ENCODE measurements around the gene IL1A. TPM values are rescaled to one million over a fixed set of nuclear protein-coding genes. Genes with fewer than 3 reads are reported as not detected.
A peak's percentile ranks its signal among the peaks of the same experiment; 100 is the strongest.

Gene IL1A
- polyA plus RNA-seq, 1 of the 3 experiments (the other 2 are of a cell fraction), result not detected

DNA sequence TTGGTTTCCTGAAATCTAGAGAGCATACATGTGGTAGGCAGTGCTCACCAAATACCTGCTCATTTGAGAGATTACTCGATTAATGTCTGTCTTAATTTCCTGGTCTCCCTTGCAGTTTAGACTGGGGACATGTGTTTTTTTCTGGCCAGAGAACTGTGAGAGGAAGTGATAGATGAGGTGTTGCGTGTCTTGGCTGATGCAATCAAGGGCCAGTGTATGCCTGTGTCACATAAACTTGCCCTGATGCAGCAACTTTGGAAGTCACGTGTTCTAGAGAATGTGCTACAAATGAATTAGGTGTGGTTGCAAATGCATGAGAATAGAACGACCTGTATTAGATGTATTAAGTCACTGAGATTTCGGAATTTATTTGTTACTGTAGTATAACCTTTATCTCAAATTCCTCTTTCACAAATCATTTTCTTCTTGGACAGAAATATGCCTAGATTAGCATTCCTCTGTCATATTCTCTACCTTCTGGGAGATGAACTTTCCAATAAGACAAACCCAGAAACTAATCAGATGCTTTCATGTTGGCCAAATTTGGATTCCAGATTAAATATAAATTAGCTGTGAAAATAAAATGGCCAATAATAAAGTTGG is 9.9 kb upstream of the IL1A start:
- 0 out of 4 replicates have a peak, but pooled peaks cover 0 to 3% of the 10 kb centered on the region in 2 experiments for H3K4me1 ChIP-seq (ENCODE audit: control insufficient read depth in 1 of 2, insufficient read depth in 2 of 2, low read depth in 1 of 2, low read length in 1 of 2)
- H3K9me2 ChIP-seq, result no peaks in the 10 kb centered on the region
- POLR2A ChIA-PET, result no interaction called here
- H3K79me2 ChIP-seq (ENCODE audit: insufficient read depth), result no peaks in the 10 kb centered on the region
- no peak overlapping the region for H3K9ac ChIP-seq
- no peak overlapping the region for H3K4me3 ChIP-seq (ENCODE audit: low read depth in 2 of 2, low read length in 1 of 2)
- no peaks in the 10 kb centered on the region for H3K9me3 ChIP-seq
- TF ChIP-seq POLR2AphosphoS5 (IDR thresholded peaks at IDR 0.05; ENCODE audit: low read depth, low read length), result no peak
- TF ChIP-seq GABPA (IDR thresholded peaks at IDR 0.05; ENCODE audit: low read depth), result no peak
- TF ChIP-seq, protein P1, sequence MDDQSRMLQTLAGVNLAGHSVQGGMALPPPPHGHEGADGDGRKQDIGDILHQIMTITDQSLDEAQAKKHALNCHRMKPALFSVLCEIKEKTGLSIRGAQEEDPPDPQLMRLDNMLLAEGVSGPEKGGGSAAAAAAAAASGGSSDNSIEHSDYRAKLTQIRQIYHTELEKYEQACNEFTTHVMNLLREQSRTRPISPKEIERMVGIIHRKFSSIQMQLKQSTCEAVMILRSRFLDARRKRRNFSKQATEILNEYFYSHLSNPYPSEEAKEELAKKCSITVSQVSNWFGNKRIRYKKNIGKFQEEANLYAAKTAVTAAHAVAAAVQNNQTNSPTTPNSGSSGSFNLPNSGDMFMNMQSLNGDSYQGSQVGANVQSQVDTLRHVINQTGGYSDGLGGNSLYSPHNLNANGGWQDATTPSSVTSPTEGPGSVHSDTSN (IDR thresholded peaks at IDR 0.05), result 0 out of 2 replicates have a peak, but pooled peaks have one; percentile 7
- no peak for TF ChIP-seq NRF1 (IDR thresholded peaks at IDR 0.05; ENCODE audit: low read depth, low read length)
- TF ChIP-seq, protein P2, sequence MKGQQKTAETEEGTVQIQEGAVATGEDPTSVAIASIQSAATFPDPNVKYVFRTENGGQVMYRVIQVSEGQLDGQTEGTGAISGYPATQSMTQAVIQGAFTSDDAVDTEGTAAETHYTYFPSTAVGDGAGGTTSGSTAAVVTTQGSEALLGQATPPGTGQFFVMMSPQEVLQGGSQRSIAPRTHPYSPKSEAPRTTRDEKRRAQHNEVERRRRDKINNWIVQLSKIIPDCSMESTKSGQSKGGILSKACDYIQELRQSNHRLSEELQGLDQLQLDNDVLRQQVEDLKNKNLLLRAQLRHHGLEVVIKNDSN (IDR thresholded peaks at IDR 0.05; ENCODE audit: borderline replicate concordance, low read depth), result peak; percentile 21; the same call in 1 of the 2 replicates
- TF ChIP-seq, protein P3, sequence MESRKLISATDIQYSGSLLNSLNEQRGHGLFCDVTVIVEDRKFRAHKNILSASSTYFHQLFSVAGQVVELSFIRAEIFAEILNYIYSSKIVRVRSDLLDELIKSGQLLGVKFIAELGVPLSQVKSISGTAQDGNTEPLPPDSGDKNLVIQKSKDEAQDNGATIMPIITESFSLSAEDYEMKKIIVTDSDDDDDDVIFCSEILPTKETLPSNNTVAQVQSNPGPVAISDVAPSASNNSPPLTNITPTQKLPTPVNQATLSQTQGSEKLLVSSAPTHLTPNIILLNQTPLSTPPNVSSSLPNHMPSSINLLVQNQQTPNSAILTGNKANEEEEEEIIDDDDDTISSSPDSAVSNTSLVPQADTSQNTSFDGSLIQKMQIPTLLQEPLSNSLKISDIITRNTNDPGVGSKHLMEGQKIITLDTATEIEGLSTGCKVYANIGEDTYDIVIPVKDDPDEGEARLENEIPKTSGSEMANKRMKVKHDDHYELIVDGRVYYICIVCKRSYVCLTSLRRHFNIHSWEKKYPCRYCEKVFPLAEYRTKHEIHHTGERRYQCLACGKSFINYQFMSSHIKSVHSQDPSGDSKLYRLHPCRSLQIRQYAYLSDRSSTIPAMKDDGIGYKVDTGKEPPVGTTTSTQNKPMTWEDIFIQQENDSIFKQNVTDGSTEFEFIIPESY (IDR thresholded peaks at IDR 0.05; ENCODE audit: borderline replicate concordance, low read depth), result no peak
- TF ChIP-seq, protein P4, sequence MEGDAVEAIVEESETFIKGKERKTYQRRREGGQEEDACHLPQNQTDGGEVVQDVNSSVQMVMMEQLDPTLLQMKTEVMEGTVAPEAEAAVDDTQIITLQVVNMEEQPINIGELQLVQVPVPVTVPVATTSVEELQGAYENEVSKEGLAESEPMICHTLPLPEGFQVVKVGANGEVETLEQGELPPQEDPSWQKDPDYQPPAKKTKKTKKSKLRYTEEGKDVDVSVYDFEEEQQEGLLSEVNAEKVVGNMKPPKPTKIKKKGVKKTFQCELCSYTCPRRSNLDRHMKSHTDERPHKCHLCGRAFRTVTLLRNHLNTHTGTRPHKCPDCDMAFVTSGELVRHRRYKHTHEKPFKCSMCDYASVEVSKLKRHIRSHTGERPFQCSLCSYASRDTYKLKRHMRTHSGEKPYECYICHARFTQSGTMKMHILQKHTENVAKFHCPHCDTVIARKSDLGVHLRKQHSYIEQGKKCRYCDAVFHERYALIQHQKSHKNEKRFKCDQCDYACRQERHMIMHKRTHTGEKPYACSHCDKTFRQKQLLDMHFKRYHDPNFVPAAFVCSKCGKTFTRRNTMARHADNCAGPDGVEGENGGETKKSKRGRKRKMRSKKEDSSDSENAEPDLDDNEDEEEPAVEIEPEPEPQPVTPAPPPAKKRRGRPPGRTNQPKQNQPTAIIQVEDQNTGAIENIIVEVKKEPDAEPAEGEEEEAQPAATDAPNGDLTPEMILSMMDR (IDR thresholded peaks at IDR 0.05), result no peak
- no peak for TF ChIP-seq MXI1 (IDR thresholded peaks at IDR 0.05; ENCODE audit: low read depth, low read length)
- no peak for TF ChIP-seq RCOR1 (IDR thresholded peaks at IDR 0.05; ENCODE audit: low read length)
- TF ChIP-seq TEAD4 (IDR thresholded peaks at IDR 0.05; ENCODE audit: borderline replicate concordance, insufficient read depth), result no peak
- no peak for TF ChIP-seq FOSL2 (IDR thresholded peaks at IDR 0.05; ENCODE audit: borderline replicate concordance, low read depth)
- TF ChIP-seq RFX5 (IDR thresholded peaks at IDR 0.05; ENCODE audit: low read length), result no peak
- TF ChIP-seq, protein P5, sequence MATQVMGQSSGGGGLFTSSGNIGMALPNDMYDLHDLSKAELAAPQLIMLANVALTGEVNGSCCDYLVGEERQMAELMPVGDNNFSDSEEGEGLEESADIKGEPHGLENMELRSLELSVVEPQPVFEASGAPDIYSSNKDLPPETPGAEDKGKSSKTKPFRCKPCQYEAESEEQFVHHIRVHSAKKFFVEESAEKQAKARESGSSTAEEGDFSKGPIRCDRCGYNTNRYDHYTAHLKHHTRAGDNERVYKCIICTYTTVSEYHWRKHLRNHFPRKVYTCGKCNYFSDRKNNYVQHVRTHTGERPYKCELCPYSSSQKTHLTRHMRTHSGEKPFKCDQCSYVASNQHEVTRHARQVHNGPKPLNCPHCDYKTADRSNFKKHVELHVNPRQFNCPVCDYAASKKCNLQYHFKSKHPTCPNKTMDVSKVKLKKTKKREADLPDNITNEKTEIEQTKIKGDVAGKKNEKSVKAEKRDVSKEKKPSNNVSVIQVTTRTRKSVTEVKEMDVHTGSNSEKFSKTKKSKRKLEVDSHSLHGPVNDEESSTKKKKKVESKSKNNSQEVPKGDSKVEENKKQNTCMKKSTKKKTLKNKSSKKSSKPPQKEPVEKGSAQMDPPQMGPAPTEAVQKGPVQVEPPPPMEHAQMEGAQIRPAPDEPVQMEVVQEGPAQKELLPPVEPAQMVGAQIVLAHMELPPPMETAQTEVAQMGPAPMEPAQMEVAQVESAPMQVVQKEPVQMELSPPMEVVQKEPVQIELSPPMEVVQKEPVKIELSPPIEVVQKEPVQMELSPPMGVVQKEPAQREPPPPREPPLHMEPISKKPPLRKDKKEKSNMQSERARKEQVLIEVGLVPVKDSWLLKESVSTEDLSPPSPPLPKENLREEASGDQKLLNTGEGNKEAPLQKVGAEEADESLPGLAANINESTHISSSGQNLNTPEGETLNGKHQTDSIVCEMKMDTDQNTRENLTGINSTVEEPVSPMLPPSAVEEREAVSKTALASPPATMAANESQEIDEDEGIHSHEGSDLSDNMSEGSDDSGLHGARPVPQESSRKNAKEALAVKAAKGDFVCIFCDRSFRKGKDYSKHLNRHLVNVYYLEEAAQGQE (IDR thresholded peaks at IDR 0.05; ENCODE audit: low read depth, low read length), result no peak
- TF ChIP-seq, protein P6, sequence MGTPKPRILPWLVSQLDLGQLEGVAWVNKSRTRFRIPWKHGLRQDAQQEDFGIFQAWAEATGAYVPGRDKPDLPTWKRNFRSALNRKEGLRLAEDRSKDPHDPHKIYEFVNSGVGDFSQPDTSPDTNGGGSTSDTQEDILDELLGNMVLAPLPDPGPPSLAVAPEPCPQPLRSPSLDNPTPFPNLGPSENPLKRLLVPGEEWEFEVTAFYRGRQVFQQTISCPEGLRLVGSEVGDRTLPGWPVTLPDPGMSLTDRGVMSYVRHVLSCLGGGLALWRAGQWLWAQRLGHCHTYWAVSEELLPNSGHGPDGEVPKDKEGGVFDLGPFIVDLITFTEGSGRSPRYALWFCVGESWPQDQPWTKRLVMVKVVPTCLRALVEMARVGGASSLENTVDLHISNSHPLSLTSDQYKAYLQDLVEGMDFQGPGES (IDR thresholded peaks at IDR 0.05; ENCODE audit: low read depth, low read length), result no peak
- TF ChIP-seq EP300 (IDR thresholded peaks at IDR 0.05; ENCODE audit: borderline replicate concordance in 1 of 2, low read depth in 1 of 2, low read length in 1 of 2), result no peak
- no peak overlapping the region for H3K4me2 ChIP-seq
- peaks cover 4% of the 10 kb centered on the region for H3F3A ChIP-seq (replicated peaks; ENCODE audit: insufficient read depth)
- 0 out of 2 replicates have a peak overlapping the region, but pooled peaks have one; percentile 0 for H2AFZ ChIP-seq (ENCODE audit: low read depth)
- H3K27ac ChIP-seq (ENCODE audit: low read depth in 2 of 2, low read length in 1 of 2), result no peak overlapping the region; a peak in 1 of 4 replicates
- H3K27me3 ChIP-seq (ENCODE audit: insufficient read depth), result no peaks in the 10 kb centered on the region
- no peaks in the 10 kb centered on the region for H4K20me1 ChIP-seq (ENCODE audit: insufficient read depth)
- no peak for DNase-seq
- WGBS (ENCODE audit: low lambda C conversion rate), result 41% methylated on average over 5 of the region's 5 CpGs
- CTCF ChIA-PET, result no interaction called here
- H3K36me3 ChIP-seq (replicated peaks in 1 of 2; ENCODE audit: control insufficient read depth in 1 of 2, insufficient read depth in 2 of 2, low read length in 1 of 2), result no peaks in the 10 kb centered on the region
